Liver (tissue), 9 donors: Measurements from ENCODE around the gene SRP14. TPM values are rescaled to one million over a fixed set of nuclear protein-coding genes. Genes with fewer than 3 reads are reported as not detected.
"Not testable (repeated sequence)": the region's sequence is repeated elsewhere in the genome, so short reads cannot be mapped to it uniquely, and the experiment has no call there.

Experiments used
- DNase-seq: peaks from one replicate; pipeline ENCODE4 v3.0.0-alpha.2; 2017; ENCODE audit warnings: low spot score
- H3K27ac ChIP-seq, 2 donors: one replicate each; pipeline ENCODE4 v1.7.0; 2013; ENCODE audit warnings: inconsistent platforms in 2 of 2, low read length in 2 of 2, control low read depth in 1 of 2, low read depth in 1 of 2, mild to moderate bottlenecking in 1 of 2
- H3K27me3 ChIP-seq, 4 donors: one replicate each; pipeline versions ENCODE4 v1.6.1 to v1.7.0; 2013; ENCODE audit warnings: low read length in 3 of 4, inconsistent platforms in 1 of 4, mild to moderate bottlenecking in 1 of 4, moderate library complexity in 1 of 4; ENCODE audit not compliant: control insufficient read depth in 4 of 4, insufficient read depth in 4 of 4
- H3K36me3 ChIP-seq, 4 donors: one replicate each; pipeline versions ENCODE4 v1.6.1 to v1.7.0; 2013; ENCODE audit warnings: low read length in 3 of 4, mild to moderate bottlenecking in 3 of 4, low read depth in 1 of 4, moderate library complexity in 1 of 4; ENCODE audit not compliant: control insufficient read depth in 4 of 4, insufficient read depth in 3 of 4
- H3K4me1 ChIP-seq, 4 donors: one replicate each; pipeline versions ENCODE4 v1.6.1 to v1.7.0; 2013; ENCODE audit warnings: low read length in 3 of 4, mild to moderate bottlenecking in 3 of 4, moderate library complexity in 1 of 4; ENCODE audit not compliant: control insufficient read depth in 4 of 4, insufficient read depth in 4 of 4
- H3K4me3 ChIP-seq, 3 donors: one replicate each; pipeline versions ENCODE4 v1.6.1 to v1.7.0; 2013; ENCODE audit warnings: low read length in 3 of 3, control low read depth in 1 of 3, low read depth in 1 of 3, mild to moderate bottlenecking in 1 of 3
- H3K9ac ChIP-seq, 2 donors: one replicate each; pipeline ENCODE4 v1.7.0; 2013; ENCODE audit warnings: low read length in 2 of 2, mild to moderate bottlenecking in 2 of 2, moderate library complexity in 2 of 2, control low read depth in 1 of 2, low read depth in 1 of 2
- H3K9me3 ChIP-seq, 4 donors: one replicate each; pipeline versions ENCODE4 v1.6.1 to v1.7.0; 2013; ENCODE audit warnings: low read length in 3 of 4; ENCODE audit not compliant: control insufficient read depth in 4 of 4
- EGR1 ChIP-seq, 2 donors: IDR thresholded peaks; 2 replicates each; pipeline ENCODE4 v1.6.1; 2016 to 2018; ENCODE audit warnings: antibody characterized with exemption in 2 of 2, low read depth in 2 of 2
- FOXA1 ChIP-seq: IDR thresholded peaks from 2 replicates; pipeline ENCODE4 v1.6.1; 2016; ENCODE audit warnings: antibody characterized with exemption
- FOXA2 ChIP-seq: IDR thresholded peaks from 2 replicates; pipeline ENCODE4 v1.6.1; 2016; ENCODE audit warnings: antibody characterized with exemption
- GABPA ChIP-seq, 2 donors: IDR thresholded peaks in 1 of 2; conservative IDR thresholded peaks in 1 of 2; 2 replicates each; pipeline ENCODE4 v1.6.1; 2016; ENCODE audit warnings: antibody characterized with exemption in 2 of 2, mild to moderate bottlenecking in 1 of 2, moderate library complexity in 1 of 2
- HNF4A ChIP-seq, 2 donors: conservative IDR thresholded peaks; 2 replicates each; pipeline ENCODE4 v1.6.1; 2016; ENCODE audit warnings: antibody characterized with exemption in 2 of 2, mild to moderate bottlenecking in 2 of 2
- JUND ChIP-seq, 2 donors: IDR thresholded peaks; 2 replicates each; pipeline ENCODE4 v1.6.1; 2016; ENCODE audit warnings: antibody characterized with exemption in 2 of 2
- NR2F2 ChIP-seq: IDR thresholded peaks from 2 replicates; pipeline ENCODE4 v1.6.1; 2016; ENCODE audit warnings: antibody characterized with exemption
- RAD21 ChIP-seq, 2 donors: IDR thresholded peaks; 2 replicates each; pipeline ENCODE4 v1.6.1; 2016; ENCODE audit warnings: antibody characterized with exemption in 2 of 2, mild to moderate bottlenecking in 2 of 2
- RXRA ChIP-seq, 2 donors: IDR thresholded peaks; 2 replicates each; pipeline ENCODE4 v1.6.1; 2017 to 2018; ENCODE audit warnings: antibody characterized with exemption in 2 of 2, mild to moderate bottlenecking in 1 of 2
- YY1 ChIP-seq: IDR thresholded peaks from 2 replicates; pipeline ENCODE4 v1.6.1; 2016; ENCODE audit warnings: antibody characterized with exemption, mild to moderate bottlenecking
- WGBS: extraction: QIAGEN DNeasy Blood & Tissue Kit; methylation state at CpG from one replicate; pipeline ENCODE4 v1.1.7; 2013; 5-methylcytosine and 5-hydroxymethylcytosine counted together
- polyA plus RNA-seq, 2 donors: library from polyadenylated mRNA; stranded (reverse) in 1 of 2; unstranded in 1 of 2; fragments of 200-250 nt in 1 of 2; fragments of >200 nt in 1 of 2; fragmentation: Nextera tagmentation in 1 of 2; extraction: Ambion mirVana in 1 of 2; gene quantifications; one replicate each; pipeline versions ENCODE4 v1.2.1 to v1.2.3, GENCODE V29; 2013 to 2015
- total RNA-seq, 2 donors: library from RNA; depleted of rRNA; stranded (reverse); fragments of >200 nt; gene quantifications; one replicate each; pipeline ENCODE4 v1.2.3, GENCODE V29; 2014
- TF ChIP-seq, protein P1 (sequence below): IDR thresholded peaks from 2 replicates; pipeline ENCODE4 v1.6.1; 2016; ENCODE audit warnings: antibody characterized with exemption
- TF ChIP-seq, protein P2 (sequence below): fragments of 150-350 bp; IDR thresholded peaks from 2 replicates; pipeline ENCODE4 v1.5.1; 2017; ENCODE audit warnings: improper control_type of control experiment, low read depth, low read length; ENCODE audit not compliant: missing input control
- TF ChIP-seq, protein P3 (sequence below): IDR thresholded peaks from 2 replicates; pipeline ENCODE4 v1.6.1; 2016; ENCODE audit warnings: antibody characterized with exemption
- TF ChIP-seq, protein P4 (sequence below): IDR thresholded peaks from 2 replicates; pipeline ENCODE4 v1.6.1; 2016; ENCODE audit warnings: antibody characterized with exemption, mild to moderate bottlenecking
- donor health status: healthy.
- donor health status: healthy.
- donor health status: healthy.
- donor health status: healthy.
- donor health status: healthy.

Gene SRP14
- total and polyA plus RNA-seq, 4 donors, result 67.2 to 357 (median 116) TPM

DNA sequence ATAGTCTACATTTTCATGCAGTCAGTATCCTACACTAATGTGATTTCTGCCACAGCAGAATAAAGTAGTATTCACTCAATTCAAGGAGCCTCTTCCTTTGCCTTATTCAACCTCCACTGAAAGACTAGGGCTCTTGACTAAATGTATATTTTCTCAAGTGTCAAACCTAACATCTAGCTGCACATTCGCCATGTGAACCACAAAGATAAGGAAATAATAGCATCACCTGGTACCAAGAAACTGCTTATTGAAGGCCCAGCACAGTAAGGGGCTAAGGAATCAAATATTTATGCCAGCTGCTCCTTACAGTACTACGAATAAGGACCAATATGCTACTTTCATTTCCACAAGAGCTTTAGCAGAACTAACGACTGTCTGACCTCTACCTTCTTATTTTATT, 1.3 kb downstream of the SRP14 start:
- Histone ChIP-seq H3K9ac (peak overlapping the region; percentile 87 to 99), H3K36me3 (peaks cover 12 to 35% (median 32%) of the 10 kb centered on the region in 4 donors)
- TF ChIP-seq NR2F2 (no peak), HNF4A (conservative IDR thresholded peaks at IDR 0.05) (no peak), RAD21 (IDR thresholded peaks at IDR 0.05) (no peak), YY1 (no peak), JUND (IDR thresholded peaks at IDR 0.05) (no peak), GABPA (IDR thresholded peaks at IDR 0.05 in 1 of 2, conservative IDR thresholded peaks at IDR 0.05 in 1 of 2) (no peak), FOXA2 (no peak), RXRA (IDR thresholded peaks at IDR 0.05) (no peak), FOXA1 (no peak)
- TF ChIP-seq, protein P1, sequence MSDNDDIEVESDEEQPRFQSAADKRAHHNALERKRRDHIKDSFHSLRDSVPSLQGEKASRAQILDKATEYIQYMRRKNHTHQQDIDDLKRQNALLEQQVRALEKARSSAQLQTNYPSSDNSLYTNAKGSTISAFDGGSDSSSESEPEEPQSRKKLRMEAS, result no peak
- TF ChIP-seq, protein P2, sequence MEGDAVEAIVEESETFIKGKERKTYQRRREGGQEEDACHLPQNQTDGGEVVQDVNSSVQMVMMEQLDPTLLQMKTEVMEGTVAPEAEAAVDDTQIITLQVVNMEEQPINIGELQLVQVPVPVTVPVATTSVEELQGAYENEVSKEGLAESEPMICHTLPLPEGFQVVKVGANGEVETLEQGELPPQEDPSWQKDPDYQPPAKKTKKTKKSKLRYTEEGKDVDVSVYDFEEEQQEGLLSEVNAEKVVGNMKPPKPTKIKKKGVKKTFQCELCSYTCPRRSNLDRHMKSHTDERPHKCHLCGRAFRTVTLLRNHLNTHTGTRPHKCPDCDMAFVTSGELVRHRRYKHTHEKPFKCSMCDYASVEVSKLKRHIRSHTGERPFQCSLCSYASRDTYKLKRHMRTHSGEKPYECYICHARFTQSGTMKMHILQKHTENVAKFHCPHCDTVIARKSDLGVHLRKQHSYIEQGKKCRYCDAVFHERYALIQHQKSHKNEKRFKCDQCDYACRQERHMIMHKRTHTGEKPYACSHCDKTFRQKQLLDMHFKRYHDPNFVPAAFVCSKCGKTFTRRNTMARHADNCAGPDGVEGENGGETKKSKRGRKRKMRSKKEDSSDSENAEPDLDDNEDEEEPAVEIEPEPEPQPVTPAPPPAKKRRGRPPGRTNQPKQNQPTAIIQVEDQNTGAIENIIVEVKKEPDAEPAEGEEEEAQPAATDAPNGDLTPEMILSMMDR, result no peak
- TF ChIP-seq, protein P3, sequence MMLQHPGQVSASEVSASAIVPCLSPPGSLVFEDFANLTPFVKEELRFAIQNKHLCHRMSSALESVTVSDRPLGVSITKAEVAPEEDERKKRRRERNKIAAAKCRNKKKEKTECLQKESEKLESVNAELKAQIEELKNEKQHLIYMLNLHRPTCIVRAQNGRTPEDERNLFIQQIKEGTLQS, result no peak

DNA sequence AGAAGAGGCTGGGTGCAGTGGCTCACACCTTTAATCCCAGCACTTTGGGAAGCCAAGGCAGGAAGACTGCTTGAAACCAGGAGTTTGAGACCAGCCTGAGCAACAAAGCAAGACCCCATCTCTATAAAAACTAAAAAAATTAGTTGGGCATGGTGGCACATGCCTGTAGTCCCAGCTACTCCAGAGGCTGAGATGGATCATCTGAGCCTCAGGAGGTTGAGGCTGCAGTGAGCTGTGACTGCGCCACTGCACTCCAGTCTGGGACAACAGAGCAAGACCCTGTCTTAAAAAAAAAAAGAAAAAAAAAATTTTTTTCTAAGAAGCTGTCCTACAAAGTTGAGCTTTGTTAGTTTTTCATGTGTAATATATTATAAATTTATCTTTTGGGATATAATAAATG, 3.8 kb downstream of the SRP14 start:
- H3K27me3 ChIP-seq, H3K27ac ChIP-seq, H3K4me3 ChIP-seq, H3K9me3 ChIP-seq, H3K9ac ChIP-seq: not testable (repeated sequence)
- peak; percentile 2 for DNase-seq
- Histone ChIP-seq H3K36me3 (peaks cover 18 to 57% (median 45%) of the 10 kb centered on the region in 4 donors), H3K4me1 (peaks cover 6 to 18% (median 16%) of the 10 kb centered on the region in 4 donors)
- 98% methylated on average over 1 of the region's 1 CpG for WGBS

More for the DNA sequence above, 1.3 kb downstream of the SRP14 start:
- Histone ChIP-seq H3K9me3 (no peaks in the 10 kb centered on the region), H3K27ac (peak overlapping the region; percentile 98 to 99), H3K27me3 (no peaks in the 10 kb centered on the region), H3K4me1 (peaks cover 11 to 33% (median 29%) of the 10 kb centered on the region in 4 donors), H3K4me3 (peak overlapping the region in 2 of 3 donors; percentile 87 to 99)
- WGBS, result 40% methylated on average over 3 of the region's 3 CpGs
- DNase-seq, result peak; percentile 5

DNA sequence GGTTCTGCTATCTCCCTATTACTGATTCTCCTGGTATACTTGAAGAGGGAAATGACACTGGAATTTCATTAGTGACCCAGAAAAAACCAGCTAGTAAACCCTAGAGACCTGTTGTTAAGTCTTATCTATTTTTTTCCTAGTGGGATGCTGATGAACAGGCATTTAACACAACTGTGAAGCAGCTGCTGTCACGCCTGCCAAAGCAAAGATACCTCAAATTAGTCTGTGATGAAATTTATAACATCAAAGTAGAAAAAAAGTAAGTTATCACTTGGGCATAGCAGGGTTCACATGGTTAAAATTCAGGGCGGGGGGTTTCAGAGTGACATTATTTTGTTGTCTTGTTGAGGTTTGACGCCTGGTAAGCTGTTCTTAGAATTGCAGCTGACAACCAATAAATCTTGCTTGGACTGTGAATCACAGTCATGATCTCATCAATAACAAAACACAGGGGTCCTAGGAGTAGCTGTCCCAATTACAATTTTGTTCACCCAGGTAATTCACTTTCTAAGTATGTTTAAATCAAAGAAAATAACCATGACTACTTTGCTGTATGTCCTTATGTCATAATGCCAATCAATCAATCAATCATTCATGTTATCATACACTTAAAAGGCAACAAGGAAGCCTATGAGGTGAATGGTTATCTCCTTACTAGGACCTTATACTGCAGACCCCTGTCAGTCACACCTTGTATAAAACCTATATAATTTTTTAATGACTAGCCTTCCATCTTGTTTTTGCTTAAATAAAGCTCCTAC, 4.6 kb downstream of the SRP14 start:
- no peak overlapping the region for H3K4me3 ChIP-seq
- H3K9me3 ChIP-seq, result no peaks in the 10 kb centered on the region
- H3K27me3 ChIP-seq, result no peaks in the 10 kb centered on the region
- peaks cover 2 to 12% (median 9%) of the 10 kb centered on the region in 4 donors for H3K4me1 ChIP-seq
- TF ChIP-seq EGR1 (IDR thresholded peaks at IDR 0.05; ENCODE audit: low read depth in 2 of 2) (no peak), RAD21 (IDR thresholded peaks at IDR 0.05) (no peak), YY1 (no peak), RXRA (IDR thresholded peaks at IDR 0.05) (no peak), JUND (IDR thresholded peaks at IDR 0.05) (no peak), FOXA1 (no peak), GABPA (IDR thresholded peaks at IDR 0.05 in 1 of 2, conservative IDR thresholded peaks at IDR 0.05 in 1 of 2) (no peak)
- TF ChIP-seq, protein P4, sequence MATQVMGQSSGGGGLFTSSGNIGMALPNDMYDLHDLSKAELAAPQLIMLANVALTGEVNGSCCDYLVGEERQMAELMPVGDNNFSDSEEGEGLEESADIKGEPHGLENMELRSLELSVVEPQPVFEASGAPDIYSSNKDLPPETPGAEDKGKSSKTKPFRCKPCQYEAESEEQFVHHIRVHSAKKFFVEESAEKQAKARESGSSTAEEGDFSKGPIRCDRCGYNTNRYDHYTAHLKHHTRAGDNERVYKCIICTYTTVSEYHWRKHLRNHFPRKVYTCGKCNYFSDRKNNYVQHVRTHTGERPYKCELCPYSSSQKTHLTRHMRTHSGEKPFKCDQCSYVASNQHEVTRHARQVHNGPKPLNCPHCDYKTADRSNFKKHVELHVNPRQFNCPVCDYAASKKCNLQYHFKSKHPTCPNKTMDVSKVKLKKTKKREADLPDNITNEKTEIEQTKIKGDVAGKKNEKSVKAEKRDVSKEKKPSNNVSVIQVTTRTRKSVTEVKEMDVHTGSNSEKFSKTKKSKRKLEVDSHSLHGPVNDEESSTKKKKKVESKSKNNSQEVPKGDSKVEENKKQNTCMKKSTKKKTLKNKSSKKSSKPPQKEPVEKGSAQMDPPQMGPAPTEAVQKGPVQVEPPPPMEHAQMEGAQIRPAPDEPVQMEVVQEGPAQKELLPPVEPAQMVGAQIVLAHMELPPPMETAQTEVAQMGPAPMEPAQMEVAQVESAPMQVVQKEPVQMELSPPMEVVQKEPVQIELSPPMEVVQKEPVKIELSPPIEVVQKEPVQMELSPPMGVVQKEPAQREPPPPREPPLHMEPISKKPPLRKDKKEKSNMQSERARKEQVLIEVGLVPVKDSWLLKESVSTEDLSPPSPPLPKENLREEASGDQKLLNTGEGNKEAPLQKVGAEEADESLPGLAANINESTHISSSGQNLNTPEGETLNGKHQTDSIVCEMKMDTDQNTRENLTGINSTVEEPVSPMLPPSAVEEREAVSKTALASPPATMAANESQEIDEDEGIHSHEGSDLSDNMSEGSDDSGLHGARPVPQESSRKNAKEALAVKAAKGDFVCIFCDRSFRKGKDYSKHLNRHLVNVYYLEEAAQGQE, result no peak
- TF ChIP-seq, protein P1, result no peak
- H3K9ac ChIP-seq, result no peak overlapping the region
- no peak overlapping the region for H3K27ac ChIP-seq
- H3K36me3 ChIP-seq, result peaks cover 18 to 61% (median 49%) of the 10 kb centered on the region in 4 donors
- WGBS, result 83% methylated on average over 3 of the region's 3 CpGs
- DNase-seq, result no peak
